HUES6 (cell line): ENCODE data around the gene LDB2.

Experiments used
- H3K27ac ChIP-seq: 2 replicates; pipeline ENCODE4 v1.7.0; 2013; ENCODE audit warnings: low read depth, mild to moderate bottlenecking, low read length, inconsistent platforms
- H3K27me3 ChIP-seq: 2 replicates; pipeline ENCODE4 v1.6.1; 2013; ENCODE audit warnings: low read length; ENCODE audit not compliant: control insufficient read depth, insufficient read depth
- H3K36me3 ChIP-seq: 2 replicates; pipeline ENCODE4 v1.6.1; 2013; ENCODE audit warnings: low read length; ENCODE audit not compliant: control insufficient read depth, insufficient read depth
- H3K4me1 ChIP-seq: 2 replicates; pipeline ENCODE4 v1.6.1; 2013; ENCODE audit warnings: low read length; ENCODE audit not compliant: control insufficient read depth, insufficient read depth
- H3K4me3 ChIP-seq: 2 replicates; pipeline ENCODE4 v1.5.1; 2013; ENCODE audit warnings: low read depth, low read length
- H3K9ac ChIP-seq: one replicate; pipeline ENCODE4 v1.6.1; 2013; ENCODE audit warnings: mild to moderate bottlenecking, low read length
- H3K9me3 ChIP-seq: 2 replicates; pipeline ENCODE4 v1.6.1; 2013; ENCODE audit warnings: low read depth, low read length; ENCODE audit not compliant: control insufficient read depth, insufficient read depth

LDB2 gene

DNA sequence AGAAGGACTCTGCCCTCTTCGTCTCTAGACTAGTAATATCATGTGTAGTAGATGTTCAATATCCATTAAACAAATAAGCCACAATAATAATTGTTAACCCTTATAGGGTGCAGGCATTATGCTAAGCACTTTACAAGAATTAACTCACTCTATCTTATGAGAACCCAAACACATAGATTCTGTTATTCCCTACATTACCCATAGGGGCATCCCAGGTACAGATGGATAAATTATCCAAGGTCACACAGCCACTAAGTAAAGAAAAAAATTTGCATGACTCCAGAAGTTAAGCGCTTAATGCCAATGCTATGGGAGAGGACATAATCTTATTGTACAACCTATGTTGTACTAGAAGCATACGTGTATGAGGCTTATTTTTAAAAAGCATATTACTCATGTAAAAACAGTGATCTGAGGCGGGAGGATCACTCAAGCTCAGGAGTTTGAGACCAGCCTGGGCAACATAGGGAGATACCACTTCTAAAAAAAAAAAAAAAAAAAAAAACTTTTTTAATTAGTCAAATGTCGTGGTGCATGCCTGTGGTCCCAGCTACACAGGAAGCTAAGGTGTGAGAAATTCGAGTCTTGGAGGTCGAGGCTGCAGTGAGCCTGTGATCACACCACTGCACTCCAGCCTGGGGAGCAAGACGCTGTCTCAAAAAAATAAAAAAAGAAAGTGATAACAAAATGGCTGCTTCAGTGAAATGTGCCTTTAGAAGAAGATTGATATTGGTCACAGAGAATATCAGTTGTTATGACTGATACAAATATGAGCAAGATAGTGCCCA lies 13.6 kb downstream of the LDB2 start:
- no peak overlapping the region for H3K27ac ChIP-seq
- H3K9ac ChIP-seq = no peak overlapping the region
- no peaks in the 10 kb centered on the region; the same call in 1 of the 2 replicates for H3K4me1 ChIP-seq
- H3K36me3 ChIP-seq = peaks cover 65% of the 10 kb centered on the region
- no peak overlapping the region for H3K4me3 ChIP-seq
- H3K9me3 ChIP-seq = peaks cover 8% of the 10 kb centered on the region
- H3K27me3 ChIP-seq = no peaks in the 10 kb centered on the region

DNA sequence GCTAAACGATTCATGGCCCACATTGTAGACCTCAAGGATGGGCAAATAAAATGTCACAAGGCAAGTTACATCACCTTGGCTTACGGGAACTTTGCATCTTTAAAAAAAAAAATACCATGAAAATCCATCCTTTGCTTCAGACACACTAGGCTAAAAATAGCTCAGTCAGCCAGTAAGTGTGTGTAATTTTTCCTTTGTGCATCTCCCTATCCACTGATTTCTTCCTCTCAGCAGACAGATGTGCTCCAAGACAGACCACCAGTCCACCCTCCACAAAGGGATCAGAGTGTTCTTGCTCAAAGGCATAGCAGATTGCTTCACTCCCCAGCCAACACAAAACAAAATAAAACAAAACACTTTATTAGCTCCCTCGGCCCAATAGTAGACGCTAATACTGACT lies 14.6 kb downstream of the LDB2 start:
- Histone ChIP-seq H3K9ac (no peak overlapping the region), H3K9me3 (peaks cover 17% of the 10 kb centered on the region), H3K4me1 (no peaks in the 10 kb centered on the region; the same call in 1 of the 2 replicates), H3K4me3 (no peak overlapping the region), H3K36me3 (peaks cover 65% of the 10 kb centered on the region), H3K27me3 (no peaks in the 10 kb centered on the region), H3K27ac (no peak overlapping the region)

DNA sequence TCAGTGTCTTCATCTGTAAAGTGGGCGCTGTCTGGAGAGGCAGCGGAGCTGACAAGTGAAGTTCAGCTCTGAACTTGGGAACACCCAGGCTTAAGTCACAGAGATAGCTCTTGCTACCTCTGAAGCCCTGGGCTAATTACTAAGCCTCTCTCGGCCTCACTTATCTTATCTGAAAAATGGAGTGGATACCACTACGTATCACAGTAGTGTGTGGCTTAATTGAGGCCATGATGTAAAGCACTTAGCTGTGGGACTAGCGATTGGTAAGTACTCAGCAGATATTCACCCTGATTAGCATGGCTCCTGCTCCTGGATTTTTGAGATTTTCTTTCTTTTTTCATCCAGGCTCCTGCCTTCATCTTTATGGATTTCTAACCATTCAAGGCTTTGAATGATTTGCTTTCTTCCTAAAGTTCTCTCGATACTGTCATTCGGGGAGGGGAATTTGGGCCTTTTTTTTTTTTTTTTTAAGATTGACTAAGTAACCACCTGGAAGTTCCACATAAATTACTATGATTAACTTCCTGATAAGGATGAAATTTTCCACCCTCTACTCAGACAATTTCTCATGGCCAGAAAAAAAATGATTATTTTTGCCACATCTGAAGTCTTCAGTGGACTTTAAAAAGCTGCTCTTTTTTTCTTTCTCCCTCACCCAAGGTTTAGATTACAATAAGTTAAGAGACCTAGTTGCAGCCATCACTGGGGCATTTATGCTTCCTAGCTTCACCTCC lies 17.1 kb downstream of the LDB2 start:
- Histone ChIP-seq H3K4me3 (no peak overlapping the region), H3K4me1 (no peaks in the 10 kb centered on the region), H3K27ac (no peak overlapping the region), H3K9ac (no peak overlapping the region), H3K27me3 (no peaks in the 10 kb centered on the region), H3K36me3 (peaks cover 62% of the 10 kb centered on the region), H3K9me3 (peaks cover 26% of the 10 kb centered on the region)

DNA sequence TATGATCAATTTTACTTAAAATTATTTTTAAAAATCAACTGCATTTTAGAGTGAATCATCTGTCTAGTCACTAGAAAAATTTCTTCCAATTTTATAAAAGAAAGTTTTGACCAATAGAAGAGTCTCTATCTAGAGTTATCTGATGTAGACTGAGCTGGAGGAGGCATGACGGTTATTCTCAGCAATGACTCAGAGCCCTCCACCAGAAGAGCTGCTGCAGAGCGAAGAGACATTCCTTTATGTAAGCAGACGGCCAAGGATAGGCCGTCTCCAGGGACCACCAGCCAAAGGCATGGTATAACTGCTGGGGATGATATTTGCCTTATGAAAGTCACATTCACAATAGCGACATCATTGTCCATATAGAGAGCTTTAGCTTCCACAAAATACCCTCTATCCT lies 23.0 kb downstream of the LDB2 start:
- Histone ChIP-seq H3K27me3 (no peaks in the 10 kb centered on the region), H3K9ac (no peak overlapping the region), H3K4me3 (no peak overlapping the region), H3K9me3 (peaks cover 20% of the 10 kb centered on the region), H3K36me3 (peaks cover 31% of the 10 kb centered on the region), H3K27ac (no peak overlapping the region), H3K4me1 (no peaks in the 10 kb centered on the region)

DNA sequence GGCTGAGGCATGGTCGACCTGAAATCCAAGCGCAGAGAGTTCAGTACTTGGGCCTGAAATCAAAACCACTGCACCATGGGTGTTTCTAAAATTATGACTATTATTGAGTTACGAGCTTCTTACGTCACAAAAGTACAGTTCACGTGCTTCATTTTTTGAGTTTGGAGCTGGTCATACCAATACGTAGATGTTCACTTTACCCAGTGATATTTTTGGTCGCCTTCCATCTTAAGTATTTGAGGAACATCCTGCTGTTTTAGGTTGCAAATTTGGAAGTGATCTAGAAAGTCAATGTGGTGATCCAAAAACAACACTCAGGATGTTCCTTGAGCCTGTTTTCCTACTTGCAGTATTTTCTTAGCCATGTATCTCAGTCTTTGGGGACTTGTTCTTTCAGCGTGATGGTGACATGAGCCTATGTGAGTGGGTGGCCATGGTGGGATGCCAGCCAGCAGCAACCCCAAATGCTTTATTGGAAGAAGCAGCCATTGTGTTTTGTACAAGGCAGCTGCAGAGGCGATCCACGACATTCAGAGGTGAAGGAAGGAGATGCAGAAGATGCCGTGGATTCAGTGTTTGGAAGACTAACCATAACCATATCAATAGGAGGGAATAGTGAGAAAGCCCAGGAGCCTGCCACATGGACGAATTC lies 28.7 kb downstream of the LDB2 start:
- no peak overlapping the region for H3K9ac ChIP-seq
- no peaks in the 10 kb centered on the region; the same call in 1 of the 2 replicates for H3K9me3 ChIP-seq
- peaks cover 4% of the 10 kb centered on the region; the same call in 1 of the 2 replicates for H3K4me1 ChIP-seq
- no peak overlapping the region for H3K27ac ChIP-seq
- peaks cover 28% of the 10 kb centered on the region for H3K36me3 ChIP-seq
- no peaks in the 10 kb centered on the region for H3K27me3 ChIP-seq
- no peak overlapping the region for H3K4me3 ChIP-seq

DNA sequence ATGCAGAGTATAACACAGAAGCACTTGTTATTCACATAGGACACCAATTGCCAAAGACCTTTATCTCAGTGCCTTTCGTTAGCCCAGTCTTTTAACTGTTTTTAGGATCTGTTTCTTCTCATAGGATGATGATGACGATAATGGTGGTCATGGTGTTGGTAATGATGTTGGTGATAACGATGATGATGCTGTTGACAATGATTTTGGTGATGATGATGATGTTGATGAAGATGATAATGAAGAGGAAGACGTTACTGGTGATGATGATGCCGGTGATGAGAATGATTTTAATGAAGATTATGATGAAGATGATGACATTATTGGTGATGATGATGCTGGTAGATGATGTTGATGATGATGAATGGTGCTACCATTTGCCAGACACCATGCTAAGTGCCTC lies 29.8 kb downstream of the LDB2 start:
- H3K27me3 ChIP-seq = no peaks in the 10 kb centered on the region
- no peak overlapping the region for H3K9ac ChIP-seq
- H3K4me1 ChIP-seq = peaks cover 4% of the 10 kb centered on the region; the same call in 1 of the 2 replicates
- no peak overlapping the region for H3K27ac ChIP-seq
- no peaks in the 10 kb centered on the region; the same call in 1 of the 2 replicates for H3K9me3 ChIP-seq
- peaks cover 25% of the 10 kb centered on the region for H3K36me3 ChIP-seq
- no peak overlapping the region for H3K4me3 ChIP-seq

DNA sequence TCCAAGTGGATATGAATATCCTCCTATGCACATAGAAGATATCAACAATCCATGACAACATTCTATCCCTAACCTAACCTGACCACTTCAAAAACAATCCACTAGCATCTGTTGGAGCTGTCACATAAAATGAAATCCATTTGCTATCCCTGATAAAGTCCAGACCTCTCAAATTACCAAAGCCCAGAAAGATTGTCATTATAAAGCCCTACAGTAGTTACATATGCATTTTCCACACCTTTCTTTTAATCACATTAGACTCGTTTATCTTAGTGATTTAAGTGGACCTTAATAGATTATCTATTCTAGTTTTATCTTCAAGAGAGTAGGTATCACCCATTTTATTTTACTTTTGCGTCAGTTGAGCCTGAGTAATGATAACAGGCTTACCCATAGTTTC lies 30.6 kb downstream of the LDB2 start:
- H3K4me1 ChIP-seq = peaks cover 10% of the 10 kb centered on the region
- no peaks in the 10 kb centered on the region for H3K27me3 ChIP-seq
- H3K9me3 ChIP-seq = no peaks in the 10 kb centered on the region; the same call in 1 of the 2 replicates
- H3K9ac ChIP-seq = no peak overlapping the region
- H3K4me3 ChIP-seq = no peak overlapping the region
- no peak overlapping the region for H3K27ac ChIP-seq
- H3K36me3 ChIP-seq = peaks cover 24% of the 10 kb centered on the region

DNA sequence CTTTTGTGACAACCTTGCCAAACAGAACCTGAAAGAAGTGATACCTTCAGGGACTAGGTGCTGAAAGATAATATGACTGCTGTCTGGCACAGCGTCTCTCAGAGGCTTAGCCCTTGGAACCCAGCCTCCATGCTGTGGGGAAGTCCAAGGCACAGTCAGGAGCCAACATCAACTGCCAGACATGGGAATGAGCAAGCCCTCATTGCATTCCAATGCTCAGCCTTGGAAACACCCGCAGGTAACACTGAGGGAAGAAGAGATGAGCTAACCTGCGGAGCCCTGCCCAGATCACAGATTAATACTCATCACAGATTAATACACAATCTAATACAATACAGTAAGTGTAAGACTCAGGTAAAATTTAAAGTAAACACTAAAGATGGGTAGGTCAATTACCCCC lies 31.5 kb downstream of the LDB2 start:
- H3K36me3 ChIP-seq = peaks cover 24% of the 10 kb centered on the region
- peaks cover 12% of the 10 kb centered on the region for H3K4me1 ChIP-seq
- H3K4me3 ChIP-seq = no peak overlapping the region
- H3K27me3 ChIP-seq = no peaks in the 10 kb centered on the region
- H3K9me3 ChIP-seq = no peaks in the 10 kb centered on the region; the same call in 1 of the 2 replicates
- H3K27ac ChIP-seq = 0 out of 2 replicates have a peak overlapping the region, but pooled peaks have one; percentile 14
- no peak overlapping the region for H3K9ac ChIP-seq

DNA sequence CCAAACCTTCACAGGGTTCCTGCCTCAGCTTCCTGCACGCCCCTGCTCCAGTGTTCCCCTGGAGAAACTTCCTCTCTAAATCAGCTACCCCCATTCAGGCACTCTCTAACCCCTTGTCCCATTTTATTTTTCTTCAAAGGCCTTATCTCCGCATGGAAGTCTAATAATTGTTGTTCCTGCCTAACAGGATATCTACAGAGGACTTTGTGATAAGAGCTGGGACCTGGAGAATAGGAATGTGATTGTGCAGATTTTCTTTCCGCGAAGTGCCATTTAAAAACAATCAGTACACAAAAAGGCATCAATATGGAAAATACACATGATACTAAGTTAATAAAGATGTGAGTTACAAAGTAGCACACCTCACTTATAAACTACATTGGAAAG lies 32.6 kb downstream of the LDB2 start:
- no peak overlapping the region for H3K9ac ChIP-seq
- no peaks in the 10 kb centered on the region; the same call in 1 of the 2 replicates for H3K9me3 ChIP-seq
- no peak overlapping the region for H3K4me3 ChIP-seq
- H3K27ac ChIP-seq = no peak overlapping the region
- H3K36me3 ChIP-seq = peaks cover 24% of the 10 kb centered on the region
- H3K27me3 ChIP-seq = no peaks in the 10 kb centered on the region
- peaks cover 12% of the 10 kb centered on the region for H3K4me1 ChIP-seq

DNA sequence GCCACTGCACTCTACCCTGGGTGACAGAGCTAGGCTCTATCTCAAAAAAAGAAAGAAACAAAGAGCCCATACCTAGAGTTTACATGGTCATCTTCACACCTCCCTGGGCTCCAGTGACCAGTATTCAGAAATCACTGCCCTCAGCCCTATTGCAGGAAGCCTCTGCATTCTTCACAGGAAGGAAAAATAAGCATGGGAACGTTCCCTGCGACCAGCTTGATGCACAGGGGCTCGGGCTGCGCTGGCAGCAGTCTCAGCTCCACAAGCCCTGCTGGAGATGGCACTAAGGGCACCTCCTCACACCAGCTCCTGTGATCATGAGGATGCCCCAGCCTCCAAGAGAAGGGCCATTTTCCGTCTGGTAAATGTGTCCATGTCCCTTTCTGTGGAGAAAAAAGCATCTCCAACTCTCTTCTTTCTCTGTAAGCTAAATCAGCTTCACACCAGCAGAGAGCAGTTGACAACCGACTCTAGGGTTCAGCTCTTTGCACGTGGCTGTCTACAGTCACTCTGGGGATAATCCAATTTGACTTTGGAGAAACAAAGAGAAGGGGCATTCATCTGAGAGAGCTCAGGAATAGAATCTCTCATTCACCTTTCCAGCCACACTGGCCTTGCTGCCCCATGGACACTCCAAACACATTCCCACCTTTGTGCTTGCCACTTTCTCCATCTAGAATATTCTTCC lies 33.1 kb downstream of the LDB2 start:
- H3K4me3 ChIP-seq = no peak overlapping the region

More for the DNA sequence above, 33.1 kb downstream of the LDB2 start:
- no peak overlapping the region for H3K9ac ChIP-seq
- peaks cover 24% of the 10 kb centered on the region for H3K36me3 ChIP-seq
- no peaks in the 10 kb centered on the region; the same call in 1 of the 2 replicates for H3K9me3 ChIP-seq
- H3K27me3 ChIP-seq = no peaks in the 10 kb centered on the region
- H3K27ac ChIP-seq = no peak overlapping the region
- H3K4me1 ChIP-seq = peaks cover 13% of the 10 kb centered on the region
